ENCODE measurements around the gene BCAS1. TPM values are rescaled to one million over a fixed set of nuclear protein-coding genes. Genes with fewer than 3 reads are reported as not detected.

Gene BCAS1
- total RNA-seq, 1 experiment from 2014 or later = 3.1 TPM

GRCh38 chr20:53922901-53923314 is 147.5 kb downstream of the BCAS1 start:
- ChIA-PET POLR2A (no interaction called here), CTCF (interaction anchor here (0.6 kb wide), 1 partner anchor 139 kb away, joined by 3 read pairs; no protein-coding TSS in a partner anchor)
- intact Hi-C loops (cut with micrococcal nuclease; ENCODE audit: unreplicated experiment) = no loop called here
- no peak overlapping the region for H3K4me3 ChIP-seq (ENCODE audit: low read depth in 2 of 2, low read length in 2 of 2)
- TF ChIP-seq SIN3A (IDR thresholded peaks at IDR 0.05; ENCODE audit: borderline replicate concordance, insufficient read depth, low read depth, low read length) = no peak
- no peak for TF ChIP-seq POLR2AphosphoS5 (IDR thresholded peaks at IDR 0.05; ENCODE audit: low read depth, low read length)
- no peak for TF ChIP-seq REST (IDR thresholded peaks at IDR 0.05; ENCODE audit: insufficient read depth in 1 of 2, low read depth in 2 of 2, low read length in 1 of 2)
- no peak for TF ChIP-seq TCF7L2 (IDR thresholded peaks at IDR 0.05; ENCODE audit: low read depth, low read length)
- no peak for TF ChIP-seq CTCF (IDR thresholded peaks at IDR 0.05)
- H3K27me3 ChIP-seq (ENCODE audit: control insufficient read depth, insufficient read depth, low read length) = no peaks in the 10 kb centered on the region
- DNase-seq (ENCODE audit: low read depth, low spot score) (no peak), ATAC-seq (no peak)
- no peaks in the 10 kb centered on the region for H3K36me3 ChIP-seq (ENCODE audit: control insufficient read depth, insufficient read depth, low read length)
- H3K27ac ChIP-seq (ENCODE audit: low read length) = peak overlapping the region; percentile 80; the same call in 1 of the 2 replicates
- in situ Hi-C loops (cut with HindIII; ENCODE audit: low pct_unique_long_range_greater_than_20kb, low sequenced_read_pairs) = no loop called here
- no peaks in the 10 kb centered on the region for H3K9me3 ChIP-seq (ENCODE audit: control insufficient read depth, insufficient read depth, low read depth, low read length)
- peaks cover 21% of the 10 kb centered on the region for H3K4me1 ChIP-seq (ENCODE audit: control insufficient read depth, insufficient read depth, low read length)
- no TSS peak for BruUV-seq (replicated peaks)

GRCh38 chr20:53921443-53921973 is 148.9 kb downstream of the BCAS1 start:
- ChIA-PET POLR2A (interaction anchor here (0.5 kb wide), 1 partner anchor 211 kb away, joined by 3 read pairs; no protein-coding TSS in a partner anchor), CTCF (interaction anchor here (0.6 kb wide), 1 partner anchor 32 kb away, joined by 4 read pairs; no protein-coding TSS in a partner anchor)
- no peak overlapping the region for H3K4me3 ChIP-seq (ENCODE audit: low read depth in 2 of 2, low read length in 2 of 2)
- BruUV-seq (replicated peaks) = no TSS peak
- intact Hi-C loops (cut with micrococcal nuclease; ENCODE audit: unreplicated experiment) (no loop called here), in situ Hi-C loops (cut with HindIII; ENCODE audit: low pct_unique_long_range_greater_than_20kb, low sequenced_read_pairs) (no loop called here)
- ATAC-seq = no peak
- H3K36me3 ChIP-seq (ENCODE audit: control insufficient read depth, insufficient read depth, low read length) = no peaks in the 10 kb centered on the region
- TF ChIP-seq SIN3A (IDR thresholded peaks at IDR 0.05; ENCODE audit: borderline replicate concordance, insufficient read depth, low read depth, low read length) (no peak), TCF7L2 (IDR thresholded peaks at IDR 0.05; ENCODE audit: low read depth, low read length) (no peak), CTCF (IDR thresholded peaks at IDR 0.05) (no peak), REST (IDR thresholded peaks at IDR 0.05; ENCODE audit: insufficient read depth in 1 of 2, low read depth in 2 of 2, low read length in 1 of 2) (no peak), POLR2AphosphoS5 (IDR thresholded peaks at IDR 0.05; ENCODE audit: low read depth, low read length) (no peak)
- H3K4me1 ChIP-seq (ENCODE audit: control insufficient read depth, insufficient read depth, low read length) = peaks cover 25% of the 10 kb centered on the region
- no peaks in the 10 kb centered on the region for H3K9me3 ChIP-seq (ENCODE audit: control insufficient read depth, insufficient read depth, low read depth, low read length)
- no peaks in the 10 kb centered on the region for H3K27me3 ChIP-seq (ENCODE audit: control insufficient read depth, insufficient read depth, low read length)
- DNase-seq (ENCODE audit: low read depth, low spot score) = no peak
- peak overlapping the region; percentile 83 for H3K27ac ChIP-seq (ENCODE audit: low read length)

Measured in Panc1 (cell line).